ENCODE results near the gene ZBTB48. TPM values are rescaled to one million over a fixed set of nuclear protein-coding genes. Genes with fewer than 3 reads are reported as not detected.
"Not testable (repeated sequence)": the region's sequence is repeated elsewhere in the genome, so short reads cannot be mapped to it uniquely, and the experiment has no call there.

Gene ZBTB48
- total RNA-seq, 1 donor from 2014 or later: 20.0 TPM

- H3K27ac ChIP-seq (ENCODE audit: low read depth, low read length): no peak overlapping the region
These were observed 19.6 kb downstream of the ZBTB48 start for GRCh38 chr1:6599141-6599975.

GRCh38 chr1:6599991-6600390, 20.2 kb downstream of the ZBTB48 start:
- peak overlapping the region; percentile 94 for H3K4me2 ChIP-seq (ENCODE audit: low read length)
- H3K36me3 Mint-ChIP-seq (ENCODE audit: low read depth, unreplicated experiment): peaks cover 13% of the 10 kb centered on the region
- peak overlapping the region; percentile 98 for H3K4me3 Mint-ChIP-seq (ENCODE audit: unreplicated experiment)
- not testable (repeated sequence) for H2AFZ ChIP-seq (ENCODE audit: low read depth, low read length); DNase-seq (ENCODE audit: low read depth); FAIRE-seq; H3K9me3 ChIP-seq (ENCODE audit: insufficient read depth, low read depth, low read length); H3K27me3 Mint-ChIP-seq (ENCODE audit: low read depth, unreplicated experiment); H3K9me3 Mint-ChIP-seq (ENCODE audit: unreplicated experiment); H3K27me3 ChIP-seq (ENCODE audit: insufficient read depth, low read length)
- H3K4me1 ChIP-seq (ENCODE audit: insufficient read depth, low read length): peaks cover 36% of the 10 kb centered on the region
- peak overlapping the region; percentile 93 for H3K27ac Mint-ChIP-seq (ENCODE audit: unreplicated experiment)
- H3K4me3 ChIP-seq (ENCODE audit: insufficient read depth, low read depth, low read length): peak overlapping the region; percentile 77
- H4K20me1 ChIP-seq (ENCODE audit: insufficient read depth, low read length): peaks cover 68% of the 10 kb centered on the region
- H3K79me2 ChIP-seq (ENCODE audit: insufficient read depth, low read length): peaks cover 72% of the 10 kb centered on the region
- H3K9ac ChIP-seq (ENCODE audit: low read length): peak overlapping the region; percentile 90
- peaks cover 18% of the 10 kb centered on the region for H3K36me3 ChIP-seq (ENCODE audit: insufficient read depth, low read length)
- peaks cover 17% of the 10 kb centered on the region for H3K4me1 Mint-ChIP-seq (ENCODE audit: low read depth, unreplicated experiment)
- peak overlapping the region; percentile 95 for H3K27ac ChIP-seq (ENCODE audit: low read depth, low read length)

More at GRCh38 chr1:6599141-6599975, 19.6 kb downstream of the ZBTB48 start:
- H3K79me2 ChIP-seq (ENCODE audit: insufficient read depth, low read length): peaks cover 77% of the 10 kb centered on the region
- peak overlapping the region; percentile 48 for H3K4me3 ChIP-seq (ENCODE audit: insufficient read depth, low read depth, low read length)
- H3K4me3 Mint-ChIP-seq (ENCODE audit: unreplicated experiment): peak overlapping the region; percentile 71
- no peak for TF ChIP-seq CTCF (IDR thresholded peaks at IDR 0.05; ENCODE audit: insufficient read depth, low read depth, low read length)
- no peak for TF ChIP-seq EZH2 (IDR thresholded peaks at IDR 0.05; ENCODE audit: insufficient read depth, low read length)
- peak overlapping the region; percentile 93 for H3K27ac Mint-ChIP-seq (ENCODE audit: unreplicated experiment)
- no peaks in the 10 kb centered on the region for H3K27me3 ChIP-seq (ENCODE audit: insufficient read depth, low read length)
- no peaks in the 10 kb centered on the region for H3K9me3 Mint-ChIP-seq (ENCODE audit: unreplicated experiment)
- H3K27me3 Mint-ChIP-seq (ENCODE audit: low read depth, unreplicated experiment): no peaks in the 10 kb centered on the region
- H3K36me3 ChIP-seq (ENCODE audit: insufficient read depth, low read length): peaks cover 23% of the 10 kb centered on the region
- DNase-seq (ENCODE audit: low read depth): no peak
- peaks cover 75% of the 10 kb centered on the region for H4K20me1 ChIP-seq (ENCODE audit: insufficient read depth, low read length)
- H3K9ac ChIP-seq (ENCODE audit: low read length): peak overlapping the region; percentile 35
- no peaks in the 10 kb centered on the region for H3K9me3 ChIP-seq (ENCODE audit: insufficient read depth, low read depth, low read length)
- H2AFZ ChIP-seq (ENCODE audit: low read depth, low read length): no peak overlapping the region
- no peak for FAIRE-seq
- H3K4me1 ChIP-seq (ENCODE audit: insufficient read depth, low read length): peaks cover 30% of the 10 kb centered on the region
- H3K4me1 Mint-ChIP-seq (ENCODE audit: low read depth, unreplicated experiment): peaks cover 16% of the 10 kb centered on the region
- peaks cover 17% of the 10 kb centered on the region for H3K36me3 Mint-ChIP-seq (ENCODE audit: low read depth, unreplicated experiment)
- peak overlapping the region; percentile 94 for H3K4me2 ChIP-seq (ENCODE audit: low read length)

- Mint-ChIP-seq H3K36me3 (ENCODE audit: low read depth, unreplicated experiment) (peaks cover 12% of the 10 kb centered on the region), H3K27ac (ENCODE audit: unreplicated experiment) (peak overlapping the region; percentile 93), H3K9me3 (ENCODE audit: unreplicated experiment) (no peaks in the 10 kb centered on the region), H3K27me3 (ENCODE audit: low read depth, unreplicated experiment) (no peaks in the 10 kb centered on the region), H3K4me3 (ENCODE audit: unreplicated experiment) (peak overlapping the region; percentile 98), H3K4me1 (ENCODE audit: low read depth, unreplicated experiment) (peaks cover 17% of the 10 kb centered on the region)
- Histone ChIP-seq H3K9ac (ENCODE audit: low read length) (peak overlapping the region; percentile 90), H4K20me1 (ENCODE audit: insufficient read depth, low read length) (peaks cover 63% of the 10 kb centered on the region), H2AFZ (ENCODE audit: low read depth, low read length) (no peak overlapping the region), H3K4me1 (ENCODE audit: insufficient read depth, low read length) (peaks cover 39% of the 10 kb centered on the region), H3K27ac (ENCODE audit: low read depth, low read length) (peak overlapping the region; percentile 95), H3K27me3 (ENCODE audit: insufficient read depth, low read length) (no peaks in the 10 kb centered on the region), H3K79me2 (ENCODE audit: insufficient read depth, low read length) (peaks cover 67% of the 10 kb centered on the region), H3K9me3 (ENCODE audit: insufficient read depth, low read depth, low read length) (no peaks in the 10 kb centered on the region), H3K4me2 (ENCODE audit: low read length) (peak overlapping the region; percentile 94), H3K4me3 (ENCODE audit: insufficient read depth, low read depth, low read length) (peak overlapping the region; percentile 77), H3K36me3 (ENCODE audit: insufficient read depth, low read length) (peaks cover 13% of the 10 kb centered on the region)
- DNase-seq (ENCODE audit: low read depth): no peak
- TF ChIP-seq CTCF (IDR thresholded peaks at IDR 0.05; ENCODE audit: insufficient read depth, low read depth, low read length) (no peak), EZH2 (IDR thresholded peaks at IDR 0.05; ENCODE audit: insufficient read depth, low read length) (no peak)
- no peak for FAIRE-seq
These were observed 20.7 kb downstream of the ZBTB48 start for GRCh38 chr1:6600410-6601048.

All from astrocyte (in vitro differentiated cells and primary cell).